ENCODE measurements around the gene TRIM71. TPM values are rescaled to one million over a fixed set of nuclear protein-coding genes. Genes with fewer than 3 reads are reported as not detected.
"Not testable (repeated sequence)": the region's sequence is repeated elsewhere in the genome, so short reads cannot be mapped to it uniquely, and the experiment has no call there.

TRIM71 gene
- total RNA-seq, 4 donors from 2014 or later, result not detected

DNA sequence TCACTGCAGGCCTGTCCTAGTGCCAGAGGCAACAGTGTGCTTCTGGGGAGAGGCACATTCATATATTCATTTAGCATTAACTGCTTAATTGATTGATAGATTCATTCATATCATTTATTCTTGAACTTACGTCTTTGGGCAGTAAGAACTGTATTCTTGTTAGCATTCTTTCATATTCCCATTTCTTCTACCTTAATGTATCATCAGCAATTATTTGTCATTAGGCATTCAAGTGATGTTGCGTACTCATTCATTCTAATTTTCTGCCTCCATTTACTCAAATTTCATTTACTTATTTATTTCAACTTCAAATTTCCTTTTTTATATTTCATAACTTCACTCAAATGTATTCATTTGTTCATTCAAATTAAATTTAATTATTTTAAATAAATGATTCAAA, 102.1 kb downstream of the TRIM71 start:
- Histone ChIP-seq H3K4me1 (no peaks in the 10 kb centered on the region), H3K27me3 (no peaks in the 10 kb centered on the region), H3K36me3 (no peaks in the 10 kb centered on the region), H3K9me3 (no peaks in the 10 kb centered on the region), H3K4me3 (no peak overlapping the region), H3K27ac (no peak overlapping the region)
- no peak for DNase-seq
- TF ChIP-seq EP300 (IDR thresholded peaks at IDR 0.05; ENCODE audit: low read depth), result no peak
- no peak for TF ChIP-seq POLR2AphosphoS5 (IDR thresholded peaks at IDR 0.05)
- TF ChIP-seq POLR2A (IDR thresholded peaks at IDR 0.05), result no peak
- TF ChIP-seq, protein P1, sequence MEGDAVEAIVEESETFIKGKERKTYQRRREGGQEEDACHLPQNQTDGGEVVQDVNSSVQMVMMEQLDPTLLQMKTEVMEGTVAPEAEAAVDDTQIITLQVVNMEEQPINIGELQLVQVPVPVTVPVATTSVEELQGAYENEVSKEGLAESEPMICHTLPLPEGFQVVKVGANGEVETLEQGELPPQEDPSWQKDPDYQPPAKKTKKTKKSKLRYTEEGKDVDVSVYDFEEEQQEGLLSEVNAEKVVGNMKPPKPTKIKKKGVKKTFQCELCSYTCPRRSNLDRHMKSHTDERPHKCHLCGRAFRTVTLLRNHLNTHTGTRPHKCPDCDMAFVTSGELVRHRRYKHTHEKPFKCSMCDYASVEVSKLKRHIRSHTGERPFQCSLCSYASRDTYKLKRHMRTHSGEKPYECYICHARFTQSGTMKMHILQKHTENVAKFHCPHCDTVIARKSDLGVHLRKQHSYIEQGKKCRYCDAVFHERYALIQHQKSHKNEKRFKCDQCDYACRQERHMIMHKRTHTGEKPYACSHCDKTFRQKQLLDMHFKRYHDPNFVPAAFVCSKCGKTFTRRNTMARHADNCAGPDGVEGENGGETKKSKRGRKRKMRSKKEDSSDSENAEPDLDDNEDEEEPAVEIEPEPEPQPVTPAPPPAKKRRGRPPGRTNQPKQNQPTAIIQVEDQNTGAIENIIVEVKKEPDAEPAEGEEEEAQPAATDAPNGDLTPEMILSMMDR (IDR thresholded peaks at IDR 0.05), result no peak
- intact Hi-C loops (cut with DNase I; ENCODE audit: low total_unique reads), result no loop called here
- WGBS, 2 donors (ENCODE audit: low coverage in 1 of 2), result 88% methylated on average over 2 of the region's 2 CpGs
- in situ Hi-C loops (cut with MboI; ENCODE audit: low pct_ligation_motif_present in 1 of 4, low pct_unique_long_range_greater_than_20kb in 1 of 4, low sequenced_read_pairs in 3 of 4), result loop anchor here in 1 of 4 donors (25.0 kb wide), 1 partner anchor 183 kb away; no protein-coding TSS in a partner anchor

DNA sequence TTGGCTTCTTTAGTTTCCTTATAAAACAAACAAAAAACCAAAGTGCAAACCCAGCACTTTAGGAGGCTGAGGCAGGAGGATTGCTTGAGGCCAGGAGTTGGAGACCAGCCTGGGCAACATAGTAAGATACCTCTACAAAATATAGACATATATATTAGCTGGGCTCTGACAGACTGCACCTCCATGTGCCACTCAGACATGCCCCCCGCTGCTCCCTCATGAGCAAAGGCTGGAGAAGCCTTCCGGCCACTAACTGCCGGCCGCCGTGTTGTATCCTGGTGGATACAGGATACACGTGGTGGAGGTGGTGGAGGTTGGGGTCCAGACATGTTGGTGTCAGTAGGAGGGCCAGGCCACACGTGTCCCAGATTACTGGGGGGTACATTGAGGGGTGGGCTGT, 104.3 kb downstream of the TRIM71 start:
- no peaks in the 10 kb centered on the region for H3K36me3 ChIP-seq

DNA sequence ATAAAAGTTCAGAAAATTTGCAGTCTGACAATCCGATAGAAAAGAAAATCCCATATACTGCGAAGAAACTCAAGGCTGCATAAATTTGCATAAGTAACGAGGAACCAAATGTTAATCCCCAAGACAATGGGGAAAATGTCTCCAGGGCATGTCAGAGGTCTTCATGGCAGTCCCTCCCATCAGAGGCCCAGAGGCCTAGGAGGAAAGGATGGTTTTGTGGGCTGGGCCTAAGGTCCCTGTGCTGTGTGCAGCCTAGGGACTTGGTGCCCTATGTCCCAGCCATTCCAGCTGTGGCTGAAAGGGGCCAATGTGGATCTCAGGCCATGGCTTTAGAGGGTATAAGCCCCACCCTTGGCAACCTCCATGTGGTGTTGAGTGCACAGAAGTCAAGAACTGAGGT, 112.4 kb downstream of the TRIM71 start:
- H3K27ac ChIP-seq, result no peak overlapping the region
- H3K36me3 ChIP-seq, result no peaks in the 10 kb centered on the region
- H3K4me3 ChIP-seq, result no peak overlapping the region
- DNase-seq, result no peak
- 95 to 97% methylated on average over 3 of the region's 3 CpGs for WGBS, 2 donors (ENCODE audit: low coverage in 1 of 2)
- in situ Hi-C loops (cut with MboI; ENCODE audit: low pct_ligation_motif_present in 1 of 4, low pct_unique_long_range_greater_than_20kb in 1 of 4, low sequenced_read_pairs in 3 of 4), result loop anchor here in 3 of 4 donors (25.0 kb wide), 3 partner anchors 193 to 432 kb away; partner anchors contain the start of gene CMTM6 (in 1 of the 3)
- no peaks in the 10 kb centered on the region for H3K9me3 ChIP-seq
- no peaks in the 10 kb centered on the region for H3K4me1 ChIP-seq
- H3K27me3 ChIP-seq, result no peaks in the 10 kb centered on the region
- no peak for TF ChIP-seq EP300 (IDR thresholded peaks at IDR 0.05; ENCODE audit: low read depth)
- TF ChIP-seq, protein P1 (IDR thresholded peaks at IDR 0.05), result no peak
- no peak for TF ChIP-seq POLR2AphosphoS5 (IDR thresholded peaks at IDR 0.05)
- intact Hi-C loops (cut with DNase I; ENCODE audit: low total_unique reads), result no loop called here

More for the DNA sequence above, 104.3 kb downstream of the TRIM71 start:
- Histone ChIP-seq H3K27me3 (no peaks in the 10 kb centered on the region), H3K4me1 (no peaks in the 10 kb centered on the region), H3K9me3 (no peaks in the 10 kb centered on the region), H3K4me3 (no peak overlapping the region), H3K27ac (no peak overlapping the region)
- in situ Hi-C loops (cut with MboI; ENCODE audit: low pct_ligation_motif_present in 1 of 4, low pct_unique_long_range_greater_than_20kb in 1 of 4, low sequenced_read_pairs in 3 of 4), result loop anchor here in 1 of 4 donors (25.0 kb wide), 1 partner anchor 185 kb away; no protein-coding TSS in a partner anchor
- intact Hi-C loops (cut with DNase I; ENCODE audit: low total_unique reads), result no loop called here
- WGBS, 2 donors (ENCODE audit: low coverage in 1 of 2), result 91% methylated on average over 7 of the region's 7 CpGs; no CpG with 5 or more reads in 1 of the 2 donors
- no peak for DNase-seq
- no peak for TF ChIP-seq POLR2A (IDR thresholded peaks at IDR 0.05)
- TF ChIP-seq, protein P1 (IDR thresholded peaks at IDR 0.05), result no peak

DNA sequence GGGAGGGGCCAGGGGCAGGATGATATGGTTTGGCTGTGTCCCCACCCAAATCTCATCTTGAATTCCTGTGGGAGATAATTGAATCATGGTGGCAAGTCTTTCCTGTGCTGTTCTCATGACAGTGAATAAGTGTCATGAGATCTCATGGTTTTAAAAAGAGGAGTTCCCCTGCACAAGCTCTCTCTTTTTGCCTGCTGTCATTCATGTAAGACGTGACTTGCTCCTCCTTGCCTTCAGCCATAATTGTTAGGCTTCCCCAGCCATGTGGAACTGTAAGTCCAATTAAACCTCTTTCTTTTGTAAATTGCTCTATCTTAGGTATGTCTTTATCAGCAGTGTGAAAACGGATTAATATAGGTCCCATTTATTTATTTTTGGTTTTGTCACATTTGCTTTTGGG, 113.5 kb downstream of the TRIM71 start:
- DNase-seq; H3K4me3 ChIP-seq; H3K27ac ChIP-seq; H3K4me1 ChIP-seq; H3K9me3 ChIP-seq; H3K36me3 ChIP-seq; H3K27me3 ChIP-seq; intact Hi-C loops (cut with DNase I; ENCODE audit: low total_unique reads): not testable (repeated sequence)
- in situ Hi-C loops (cut with MboI; ENCODE audit: low pct_ligation_motif_present in 1 of 4, low pct_unique_long_range_greater_than_20kb in 1 of 4, low sequenced_read_pairs in 3 of 4), result loop anchor here in 3 of 4 donors (25.0 kb wide), 3 partner anchors 194 to 431 kb away; partner anchors contain the start of gene CMTM6 (in 1 of the 3)
- 82% methylated on average over 2 of the region's 2 CpGs; no CpG with 5 or more reads in 1 of the 2 donors for WGBS, 2 donors (ENCODE audit: low coverage in 1 of 2)

DNA sequence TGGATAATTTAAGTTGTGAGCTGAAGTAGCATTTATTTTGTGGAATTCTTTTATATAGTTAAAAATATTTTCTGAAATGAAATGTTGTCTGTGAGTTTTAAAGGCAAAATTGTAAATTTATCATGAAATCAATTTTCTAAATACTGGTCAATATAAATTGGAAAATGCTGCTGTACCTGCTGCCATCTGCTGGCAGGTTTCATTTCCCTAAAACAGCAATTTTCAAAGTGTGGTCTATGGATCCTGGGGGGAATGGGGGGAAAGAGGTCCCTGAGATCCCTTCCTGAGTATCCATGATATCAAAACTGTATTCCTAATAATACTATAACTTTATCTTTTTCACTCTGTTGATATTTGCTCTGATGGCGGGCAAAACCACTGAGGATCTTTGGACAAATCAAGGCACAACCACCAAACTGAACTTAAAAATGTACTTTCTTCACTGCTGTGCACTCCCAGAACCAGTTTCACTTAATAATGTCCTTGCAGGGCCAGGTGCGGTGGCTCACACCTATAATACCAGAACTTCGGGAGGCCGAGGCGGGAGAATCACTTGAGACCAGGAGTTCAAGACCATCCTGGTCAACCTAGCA, 116.4 kb downstream of the TRIM71 start:
- Histone ChIP-seq H3K9me3 (no peaks in the 10 kb centered on the region), H3K27ac (no peak overlapping the region), H3K4me3 (no peak overlapping the region), H3K27me3 (no peaks in the 10 kb centered on the region), H3K4me1 (no peaks in the 10 kb centered on the region), H3K36me3 (no peaks in the 10 kb centered on the region)
- DNase-seq, result no peak
- TF ChIP-seq POLR2AphosphoS5 (IDR thresholded peaks at IDR 0.05), result no peak
- TF ChIP-seq, protein P1 (IDR thresholded peaks at IDR 0.05), result peak; percentile 40 to 62 (median 52)
- in situ Hi-C loops (cut with MboI; ENCODE audit: low pct_ligation_motif_present in 1 of 4, low pct_unique_long_range_greater_than_20kb in 1 of 4, low sequenced_read_pairs in 3 of 4) (loop anchor here in 3 of 4 donors (25.0 kb wide), 3 partner anchors 197 to 428 kb away; partner anchors contain the start of gene CMTM6 (in 1 of the 3)), intact Hi-C loops (cut with DNase I; ENCODE audit: low total_unique reads) (no loop called here)
- 81 to 83% methylated on average over 5 of the region's 5 CpGs for WGBS, 2 donors (ENCODE audit: low coverage in 1 of 2)

Measured in transverse colon (tissue), 4 donors.